Measurements from ENCODE around the gene CCM2. TPM values are rescaled to one million over a fixed set of nuclear protein-coding genes. Genes with fewer than 3 reads are reported as not detected.

The CCM2 gene
- total and polyA plus RNA-seq, 2 of the 8 experiments (the other 6 are each of a cell fraction or from before 2014, with no cell fraction given), result 31.6 to 41.2 TPM

DNA sequence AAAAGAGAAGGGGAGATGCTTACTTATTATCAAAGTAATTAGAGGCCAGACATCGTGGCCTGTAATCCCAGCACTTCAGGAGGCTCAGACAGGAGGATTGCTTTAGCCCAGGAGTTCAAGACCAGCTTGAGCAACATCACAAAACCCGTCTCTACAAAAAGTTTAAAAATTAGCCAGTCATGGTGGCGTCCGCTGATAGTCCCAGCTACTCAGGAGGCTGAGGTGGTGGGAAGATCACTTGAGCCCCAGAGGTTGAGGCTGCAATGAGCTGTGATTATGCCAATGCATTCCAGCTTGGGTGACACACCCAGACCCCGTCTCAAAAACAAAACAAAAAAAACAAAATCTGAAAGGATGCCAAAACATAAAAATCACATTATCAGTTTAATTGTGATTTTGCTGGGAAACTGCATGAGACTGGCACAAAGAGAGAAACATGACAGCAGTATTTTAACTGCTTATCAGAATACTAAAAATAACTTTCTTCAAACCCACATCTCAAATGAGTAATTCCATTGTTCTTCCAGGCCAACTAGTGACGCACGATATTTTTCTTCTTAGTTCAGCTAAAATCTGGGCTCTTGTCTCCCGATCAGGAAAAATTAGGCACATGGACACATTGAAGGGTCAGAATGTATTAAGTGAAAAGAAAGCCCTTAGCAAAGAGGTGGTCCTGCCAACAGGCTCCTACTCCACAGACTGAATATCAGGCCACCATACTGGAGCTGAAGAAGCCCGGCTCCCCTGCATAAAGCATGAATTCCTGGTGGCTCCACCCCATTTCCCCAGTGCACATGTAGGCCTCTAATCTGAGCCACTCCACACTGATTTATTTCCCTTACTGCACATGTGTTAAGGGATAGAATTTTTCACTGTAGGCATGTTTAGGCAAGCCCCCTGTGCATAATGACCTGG lies 9.6 kb upstream of the CCM2 start:
- H3K79me1 ChIP-seq (ENCODE audit: low read depth, low read length), result no peaks in the 10 kb centered on the region
- H3K9me3 ChIP-seq (ENCODE audit: insufficient read depth in 2 of 2, low read depth in 1 of 2, low read length in 1 of 2), result peaks cover 0 to 2% of the 10 kb centered on the region in 2 experiments; a peak in 1 of 4 replicates
- no peak overlapping the region for H3K14ac ChIP-seq (ENCODE audit: insufficient read length)
- 0 out of 2 replicates have a peak overlapping the region, but pooled peaks have one; percentile 16 for H2BK5ac ChIP-seq (ENCODE audit: low read depth, low read length)
- TF ChIP-seq SIN3A (conservative IDR thresholded peaks at IDR 0.05 in 1 of 2, IDR thresholded peaks at IDR 0.05 in 1 of 2; ENCODE audit: low read depth in 1 of 2, low read length in 2 of 2) (no peak), PHF8 (conservative IDR thresholded peaks at IDR 0.05; ENCODE audit: low read depth, low read length) (no peak), HDAC6 (IDR thresholded peaks at IDR 0.05; ENCODE audit: low read depth, low read length) (no peak), GTF2F1 (IDR thresholded peaks at IDR 0.05; ENCODE audit: borderline replicate concordance, low read depth, low read length) (no peak), SP1 (IDR thresholded peaks at IDR 0.05; ENCODE audit: low read depth, low read length) (no peak)
- H3K23ac ChIP-seq (ENCODE audit: insufficient read length), result no peak overlapping the region
- H3K79me2 ChIP-seq (ENCODE audit: control insufficient read depth in 1 of 2, insufficient read depth in 2 of 2, low read length in 2 of 2), result peaks cover 6 to 11% of the 10 kb centered on the region in 2 experiments
- no peak overlapping the region for H2BK15ac ChIP-seq (ENCODE audit: low read length)
- H3K23me2 ChIP-seq (ENCODE audit: low read depth, low read length), result peaks cover 9% of the 10 kb centered on the region; the same call in 1 of the 2 replicates
- no peak overlapping the region for H3K56ac ChIP-seq (replicated peaks; ENCODE audit: insufficient read length, low read depth, low read length)
- no peaks in the 10 kb centered on the region for H3K27me3 ChIP-seq (replicated peaks in 1 of 4; ENCODE audit: control insufficient read depth in 3 of 4, extremely low read depth in 1 of 4, insufficient read depth in 3 of 4, low read length in 3 of 4)
- H2AK5ac ChIP-seq (ENCODE audit: low read depth, low read length), result no peak overlapping the region
- H3K4ac ChIP-seq (replicated peaks; ENCODE audit: insufficient read length, low read depth, low read length), result no peak overlapping the region
- no peak overlapping the region for H4K91ac ChIP-seq (replicated peaks; ENCODE audit: insufficient read length, low read length)
- WGBS, 2 experiments (ENCODE audit: extremely low coverage in 1 of 2, insufficient coverage in 1 of 2, insufficient read length in 1 of 2, insufficient replicate concordance in 2 of 2, low coverage in 1 of 2, low lambda C conversion rate in 2 of 2, missing lambda C conversion rate in 1 of 2), result 89% methylated on average over 9 of the region's 9 CpGs; no CpG with 5 or more reads in 1 of the 2 experiments
- no peak overlapping the region for H2BK120ac ChIP-seq (replicated peaks; ENCODE audit: low read depth, low read length)
- no peak overlapping the region for H3K18ac ChIP-seq (ENCODE audit: extremely low read depth, low read length)
- H3K36me3 ChIP-seq (ENCODE audit: control insufficient read depth in 2 of 4, insufficient read depth in 4 of 4, low read length in 3 of 4), result peaks cover 0 to 7% (median 1%) of the 10 kb centered on the region in 4 experiments; a peak in 5 of 8 replicates
- DNase-seq (ENCODE audit: low read depth in 1 of 2, low spot score in 2 of 2) (no peak), FAIRE-seq (no peak)
- CTCF ChIA-PET (ENCODE audit: partially characterized antibody), result interaction anchor here (0.5 to 4.3 kb wide), 7 partner anchors 7 to 79 kb away, joined by 3 to 27 read pairs (median 3); no protein-coding TSS in a partner anchor
- H4K5ac ChIP-seq (ENCODE audit: insufficient read length, low read depth, low read length), result no peak overlapping the region
- no peak overlapping the region for H3K4me3 ChIP-seq (ENCODE audit: extremely low read depth in 1 of 4, insufficient read depth in 2 of 4, low read depth in 3 of 4, low read length in 4 of 4)
- no peak overlapping the region for H3K27ac ChIP-seq (ENCODE audit: low read depth, low read length)
- POLR2A ChIA-PET (ENCODE audit: partially characterized antibody), result interaction anchor here (1.0 to 13.3 kb wide), 9 partner anchors 8 to 121 kb away, joined by 3 to 193 read pairs (median 5); partner anchors contain the start of genes CCM2, MYO1G and TBRG4
- peaks cover 0 to 1% (median under 1%) of the 10 kb centered on the region in 4 experiments; a peak in 1 of 7 replicates for H3K4me1 ChIP-seq (replicated peaks in 1 of 4; ENCODE audit: control insufficient read depth in 3 of 4, insufficient read depth in 4 of 4, low read length in 3 of 4)
- H2BK12ac ChIP-seq (ENCODE audit: low read depth, low read length), result no peak overlapping the region
- no peak overlapping the region for H3K4me2 ChIP-seq (ENCODE audit: insufficient read depth in 1 of 2, low read depth in 2 of 2, low read length in 2 of 2)
- no peaks in the 10 kb centered on the region for H4K20me1 ChIP-seq (replicated peaks in 1 of 2; ENCODE audit: control insufficient read depth in 1 of 2, insufficient read depth in 2 of 2, low read length in 2 of 2)
- no peak overlapping the region for H4K8ac ChIP-seq (ENCODE audit: extremely low read depth, insufficient read depth, low read length)
- H3K9ac ChIP-seq (replicated peaks in 1 of 4; ENCODE audit: extremely low read depth in 1 of 4, low read depth in 3 of 4, low read length in 3 of 4), result no peak overlapping the region
- no peak overlapping the region for H2BK20ac ChIP-seq (ENCODE audit: low read length)
- no peak overlapping the region for H2AFZ ChIP-seq (ENCODE audit: low read length)

All from H1 (cell line).